Sigmoid colon (tissue), 4 donors: ENCODE data around the gene PTGIR.

Experiments
- CTCF ChIP-seq, 4 experiments: fragments of 450-650 bp in 3 of 4; fragments of 200-600 bp in 1 of 4; IDR thresholded peaks; one replicate each; pipeline ENCODE4 v1.5.1; 2016 to 2019; ENCODE audit warnings: antibody characterized with exemption in 4 of 4, mild to moderate bottlenecking in 3 of 4, moderate library complexity in 2 of 4
- EP300 ChIP-seq, 4 donors: sonication (generic); formaldehyde crosslinking; IDR thresholded peaks; one replicate each; pipeline ENCODE4 v1.6.1; 2017; ENCODE audit warnings: antibody characterized with exemption in 4 of 4
- POLR2A ChIP-seq, 2 donors: fragments of 450-650 bp; IDR thresholded peaks; one replicate each; pipeline ENCODE4 v1.6.1; 2016; ENCODE audit warnings: antibody characterized with exemption in 2 of 2, mild to moderate bottlenecking in 2 of 2, moderate library complexity in 2 of 2
- POLR2AphosphoS5 ChIP-seq, 4 donors: sonication (generic); formaldehyde crosslinking; IDR thresholded peaks; one replicate each; pipeline ENCODE4 v1.6.1; 2017; ENCODE audit warnings: antibody characterized with exemption in 4 of 4

GRCh38 chr19:46634656-46635218, 9.8 kb upstream of the PTGIR start:
- no peak for TF ChIP-seq CTCF (IDR thresholded peaks at IDR 0.05)
- no peak for TF ChIP-seq POLR2A (IDR thresholded peaks at IDR 0.05)
- no peak for TF ChIP-seq POLR2AphosphoS5 (IDR thresholded peaks at IDR 0.05)
- TF ChIP-seq EP300 (IDR thresholded peaks at IDR 0.05): no peak
